Stimulated activated naive B cell treated with anti-CD40 and anti-IgM and Interleukin-4, amounts not matched to agents 10 μg/mL and 1 μg/mL and 100 μg/mL, for 72 hours (primary cell): ENCODE data around the gene MET.

Experiments used
- ATAC-seq, 2 donors: fragments of 150-1000 bp; cut with Tn5 transposase; replicated peaks; 2 replicates each; pipeline ENCODE4 v1.10.0; 2021; ENCODE audit warnings: moderate library complexity in 1 of 2
- DNase-seq: peaks from one replicate; pipeline ENCODE4 v3.0.0; 2021
- H3K27ac Mint-ChIP-seq: one replicate; pipeline ENCODE4 v1.8.0; 2022; ENCODE audit warnings: mild to moderate bottlenecking, mixed read lengths
- H3K27me3 Mint-ChIP-seq, 2 donors: one replicate each; pipeline ENCODE4 v1.8.0; 2022; ENCODE audit warnings: mixed read lengths in 2 of 2
- H3K36me3 Mint-ChIP-seq, 2 donors: one replicate each; pipeline ENCODE4 v1.8.0; 2022; ENCODE audit warnings: mixed read lengths in 2 of 2, mild to moderate bottlenecking in 1 of 2
- H3K4me1 Mint-ChIP-seq, 2 donors: one replicate each; pipeline ENCODE4 v1.8.0; 2022; ENCODE audit warnings: mixed read lengths in 2 of 2, mild to moderate bottlenecking in 1 of 2
- H3K4me3 Mint-ChIP-seq, 2 donors: one replicate each; pipeline ENCODE4 v1.8.0; 2022; ENCODE audit warnings: mild to moderate bottlenecking in 2 of 2, mixed read lengths in 2 of 2, moderate library complexity in 1 of 2
- H3K9me3 Mint-ChIP-seq, 2 donors: one replicate each; pipeline ENCODE4 v1.8.0; 2022; ENCODE audit warnings: mixed read lengths in 2 of 2, mild to moderate bottlenecking in 1 of 2

MET gene

DNA sequence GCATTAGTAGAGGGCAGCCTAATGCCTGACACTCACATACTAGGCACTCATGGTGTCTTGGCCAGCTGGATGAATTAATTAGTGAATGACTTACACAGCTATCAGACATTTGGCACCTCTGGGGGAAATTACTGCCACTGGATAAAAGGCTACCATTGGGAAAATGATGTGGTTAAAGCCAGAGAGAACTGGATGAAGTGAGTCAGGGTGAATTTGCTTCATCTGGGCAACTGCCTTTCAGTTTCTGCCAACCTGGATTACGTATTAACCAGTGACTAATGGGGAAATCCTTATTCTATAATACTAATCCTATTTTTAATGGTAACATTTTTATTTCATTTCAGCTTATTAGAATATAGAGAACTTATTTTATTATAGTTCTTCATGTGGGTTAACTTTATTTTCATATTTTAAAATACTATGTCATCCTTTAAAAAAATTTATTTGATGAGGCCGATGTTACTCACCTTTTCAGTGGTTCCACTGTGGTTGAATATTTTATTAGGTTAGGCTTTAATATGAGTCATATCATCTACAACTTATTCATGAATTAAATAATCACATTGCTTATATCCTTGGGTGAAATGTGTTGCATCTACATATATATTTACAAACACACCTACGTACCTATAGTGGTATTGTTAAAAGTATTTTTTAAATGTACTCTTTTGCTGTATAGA is 104.8 kb downstream of the MET start:
- Mint-ChIP-seq H3K27ac (no peak overlapping the region), H3K9me3 (no peaks in the 10 kb centered on the region), H3K27me3 (peaks cover 12 to 19% of the 10 kb centered on the region in 2 donors), H3K36me3 (no peaks in the 10 kb centered on the region), H3K4me1 (peaks cover 5 to 7% of the 10 kb centered on the region in 2 donors), H3K4me3 (no peak overlapping the region)
- peak; percentile 64 to 66 for ATAC-seq
- DNase-seq, result no peak

DNA sequence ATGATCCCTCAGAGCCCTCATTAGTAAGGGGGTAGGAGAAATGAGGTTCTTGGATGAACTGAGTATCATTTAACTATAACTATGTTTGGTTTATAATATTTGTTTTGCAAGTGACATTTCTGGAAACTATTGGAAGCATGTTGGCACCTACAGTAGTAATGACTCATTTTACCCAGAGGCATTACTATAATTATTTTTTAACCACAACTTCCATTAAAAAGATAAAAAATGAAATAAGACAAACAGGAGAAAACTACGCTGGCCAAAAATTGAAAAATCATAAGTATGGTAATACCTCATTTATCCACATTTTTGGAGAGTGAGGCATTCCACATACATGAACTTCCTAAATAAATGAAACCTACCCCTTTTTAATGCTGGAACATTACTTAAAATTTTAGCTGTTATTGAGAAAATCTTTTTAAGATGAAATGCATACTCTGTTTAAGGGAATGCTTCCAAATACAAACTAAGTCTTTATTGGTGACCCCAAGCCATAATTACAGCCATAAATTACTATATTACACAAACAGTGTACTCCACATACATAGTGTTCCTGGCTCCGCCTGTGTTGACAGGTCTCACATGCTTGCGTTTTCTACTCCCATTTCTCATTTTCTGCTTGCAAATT is 105.8 kb downstream of the MET start:
- no peaks in the 10 kb centered on the region for H3K9me3 Mint-ChIP-seq
- ATAC-seq, result no peak
- peaks cover 5 to 7% of the 10 kb centered on the region in 2 donors for H3K4me1 Mint-ChIP-seq
- no peak overlapping the region for H3K4me3 Mint-ChIP-seq
- no peak for DNase-seq
- H3K27me3 Mint-ChIP-seq, result peaks cover 12 to 19% of the 10 kb centered on the region in 2 donors
- H3K36me3 Mint-ChIP-seq, result no peaks in the 10 kb centered on the region
- no peak overlapping the region for H3K27ac Mint-ChIP-seq

DNA sequence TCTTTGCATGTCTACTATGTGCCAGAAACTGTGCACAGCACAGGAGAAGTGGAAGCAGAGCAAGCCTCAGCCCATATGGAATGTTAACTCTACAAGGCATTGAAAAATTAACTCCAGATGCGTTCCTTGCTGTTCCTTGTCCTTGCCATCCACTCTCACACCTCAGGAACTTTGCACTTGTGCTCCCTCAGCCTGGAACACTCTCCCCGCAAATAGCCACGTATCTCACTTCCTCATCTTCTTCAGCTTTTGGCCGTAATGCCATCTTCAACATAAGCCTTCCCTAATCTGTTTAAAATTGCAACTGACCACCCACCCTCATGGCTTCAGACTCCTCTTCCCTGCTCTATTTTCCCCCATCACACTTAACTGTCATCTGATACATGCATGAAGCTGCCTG is 107.2 kb downstream of the MET start:
- H3K36me3 Mint-ChIP-seq, result no peaks in the 10 kb centered on the region
- DNase-seq (no peak), ATAC-seq (no peak)
- H3K9me3 Mint-ChIP-seq, result no peaks in the 10 kb centered on the region
- no peak overlapping the region for H3K27ac Mint-ChIP-seq
- H3K4me3 Mint-ChIP-seq, result no peak overlapping the region
- H3K27me3 Mint-ChIP-seq, result peaks cover 0 to 9% of the 10 kb centered on the region in 2 donors
- H3K4me1 Mint-ChIP-seq, result peaks cover 5 to 7% of the 10 kb centered on the region in 2 donors

DNA sequence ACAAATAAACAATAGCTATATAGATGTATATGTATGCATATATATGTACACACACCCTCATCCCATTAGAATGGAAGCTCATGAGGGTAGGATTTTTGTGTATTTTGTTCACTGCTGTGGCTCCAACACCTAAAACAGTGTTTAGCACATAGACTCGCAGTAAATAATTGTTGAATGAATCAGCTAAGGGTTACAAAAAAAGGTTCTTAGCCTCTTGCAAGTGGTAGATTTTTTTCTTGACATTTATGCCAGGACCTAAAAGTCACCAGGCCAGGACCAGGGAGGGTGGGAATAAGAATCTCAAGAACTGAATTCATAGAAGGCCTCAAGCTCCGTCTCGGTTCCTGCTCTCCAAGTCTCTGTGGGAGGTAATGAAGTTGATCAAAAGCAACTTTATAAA is 107.9 kb downstream of the MET start:
- Mint-ChIP-seq H3K4me1 (peaks cover 5 to 7% of the 10 kb centered on the region in 2 donors), H3K27me3 (peaks cover 0 to 5% of the 10 kb centered on the region in 2 donors), H3K27ac (no peak overlapping the region), H3K9me3 (no peaks in the 10 kb centered on the region), H3K36me3 (no peaks in the 10 kb centered on the region), H3K4me3 (no peak overlapping the region)
- DNase-seq (no peak), ATAC-seq (no peak)

DNA sequence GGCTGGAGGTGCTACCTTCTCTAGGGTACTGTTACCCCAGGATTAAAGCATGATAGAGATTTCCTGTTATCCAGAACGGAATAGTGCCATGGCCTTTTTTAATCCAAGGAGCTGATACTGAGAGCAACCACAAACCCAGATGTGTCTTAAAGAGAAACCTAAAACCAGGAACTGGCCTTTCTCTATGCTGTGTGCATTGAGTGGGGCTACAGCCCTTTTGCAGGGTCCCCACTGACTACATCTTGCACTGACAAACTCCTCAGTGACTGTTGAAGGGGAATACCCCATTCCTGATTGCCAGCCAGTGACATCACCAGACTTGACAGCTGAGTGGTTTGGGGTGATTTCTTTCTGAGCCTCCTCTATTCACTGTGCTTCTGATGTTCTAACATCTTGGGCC is 108.5 kb downstream of the MET start:
- H3K36me3 Mint-ChIP-seq, result no peaks in the 10 kb centered on the region
- ATAC-seq, result peak; percentile 68 to 79
- no peak for DNase-seq
- peaks cover 0 to 5% of the 10 kb centered on the region in 2 donors for H3K27me3 Mint-ChIP-seq
- no peak overlapping the region for H3K4me3 Mint-ChIP-seq
- no peak overlapping the region for H3K27ac Mint-ChIP-seq
- H3K4me1 Mint-ChIP-seq, result peaks cover 5 to 7% of the 10 kb centered on the region in 2 donors
- no peaks in the 10 kb centered on the region for H3K9me3 Mint-ChIP-seq

DNA sequence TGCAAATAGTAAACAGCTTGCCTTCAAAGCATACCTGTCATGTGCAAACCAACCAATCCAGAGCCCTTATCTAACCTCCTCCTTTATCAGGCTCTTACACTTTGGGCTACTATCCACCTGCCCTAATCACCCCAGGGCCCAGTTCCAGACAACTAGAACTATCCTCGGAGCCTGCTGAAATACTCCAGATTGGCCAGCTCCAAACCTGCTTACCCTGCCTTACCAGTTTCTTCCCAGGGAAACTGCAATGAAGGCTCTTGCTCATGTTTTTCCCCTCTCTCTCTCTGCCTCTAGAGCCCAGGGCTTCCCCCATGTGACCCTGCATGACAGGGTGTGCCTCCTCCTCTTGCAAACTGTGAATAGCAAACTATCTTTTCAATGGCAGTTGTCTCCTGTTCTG is 109.0 kb downstream of the MET start:
- H3K4me1 Mint-ChIP-seq, result peaks cover 5 to 7% of the 10 kb centered on the region in 2 donors
- no peaks in the 10 kb centered on the region for H3K9me3 Mint-ChIP-seq
- peak; percentile 8 to 13 for ATAC-seq

DNA sequence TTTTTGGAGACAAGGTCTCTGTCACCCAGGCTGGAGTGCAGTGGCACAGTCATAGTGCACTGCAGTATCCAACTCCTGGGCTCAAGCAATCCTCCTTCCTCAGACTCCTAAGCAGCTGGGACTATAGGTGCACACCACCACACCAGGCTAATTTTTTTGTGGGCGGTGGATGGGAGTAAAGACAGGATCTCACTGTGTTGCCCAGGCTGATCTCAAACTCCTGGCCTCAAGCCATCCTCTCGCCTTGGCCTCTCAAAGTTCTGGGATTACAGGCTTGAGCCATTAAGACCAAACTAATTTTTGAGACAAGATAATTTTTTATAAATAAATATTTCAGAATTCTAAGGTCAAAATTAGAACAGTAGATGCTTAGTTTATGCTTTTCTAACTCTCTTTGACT is 109.6 kb downstream of the MET start:
- no peaks in the 10 kb centered on the region for H3K36me3 Mint-ChIP-seq
- no peaks in the 10 kb centered on the region for H3K9me3 Mint-ChIP-seq
- ATAC-seq (no peak), DNase-seq (no peak)
- peaks cover 0 to 5% of the 10 kb centered on the region in 2 donors for H3K27me3 Mint-ChIP-seq
- no peak overlapping the region for H3K27ac Mint-ChIP-seq
- peaks cover 3 to 7% of the 10 kb centered on the region in 2 donors for H3K4me1 Mint-ChIP-seq
- H3K4me3 Mint-ChIP-seq, result no peak overlapping the region

More for the DNA sequence above, 109.0 kb downstream of the MET start:
- Mint-ChIP-seq H3K27ac (no peak overlapping the region), H3K36me3 (no peaks in the 10 kb centered on the region), H3K27me3 (peaks cover 0 to 5% of the 10 kb centered on the region in 2 donors), H3K4me3 (no peak overlapping the region)
- no peak for DNase-seq

DNA sequence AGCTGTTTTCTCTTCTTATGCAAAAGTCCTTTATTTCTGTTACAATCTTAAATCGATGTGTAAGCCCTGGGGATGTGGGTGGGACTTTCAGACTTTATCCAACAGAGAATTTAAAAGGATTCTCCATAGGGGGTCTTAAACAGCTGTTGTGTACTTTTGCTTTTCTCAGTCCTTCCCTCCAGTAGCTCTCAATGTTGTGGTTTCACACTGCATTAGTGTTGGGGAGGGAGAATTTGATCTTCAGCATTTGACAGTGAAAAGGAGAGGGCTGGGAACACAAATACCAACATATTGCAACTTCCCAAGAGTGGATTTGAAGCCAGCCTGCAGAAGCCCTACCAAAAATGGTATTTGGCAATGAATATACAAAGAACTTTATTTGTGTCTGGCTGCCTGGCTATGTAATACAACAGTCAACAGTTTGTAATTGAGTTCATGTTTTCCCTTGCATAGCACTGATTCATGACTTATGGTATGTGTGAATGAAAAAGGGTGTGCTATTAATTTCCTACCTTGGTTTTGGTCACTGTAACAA is 110.2 kb downstream of the MET start:
- Mint-ChIP-seq H3K4me3 (no peak overlapping the region), H3K9me3 (no peaks in the 10 kb centered on the region), H3K36me3 (no peaks in the 10 kb centered on the region), H3K27me3 (peaks cover 0 to 5% of the 10 kb centered on the region in 2 donors), H3K27ac (no peak overlapping the region), H3K4me1 (peaks cover 3 to 7% of the 10 kb centered on the region in 2 donors)
- ATAC-seq (no peak), DNase-seq (no peak)

DNA sequence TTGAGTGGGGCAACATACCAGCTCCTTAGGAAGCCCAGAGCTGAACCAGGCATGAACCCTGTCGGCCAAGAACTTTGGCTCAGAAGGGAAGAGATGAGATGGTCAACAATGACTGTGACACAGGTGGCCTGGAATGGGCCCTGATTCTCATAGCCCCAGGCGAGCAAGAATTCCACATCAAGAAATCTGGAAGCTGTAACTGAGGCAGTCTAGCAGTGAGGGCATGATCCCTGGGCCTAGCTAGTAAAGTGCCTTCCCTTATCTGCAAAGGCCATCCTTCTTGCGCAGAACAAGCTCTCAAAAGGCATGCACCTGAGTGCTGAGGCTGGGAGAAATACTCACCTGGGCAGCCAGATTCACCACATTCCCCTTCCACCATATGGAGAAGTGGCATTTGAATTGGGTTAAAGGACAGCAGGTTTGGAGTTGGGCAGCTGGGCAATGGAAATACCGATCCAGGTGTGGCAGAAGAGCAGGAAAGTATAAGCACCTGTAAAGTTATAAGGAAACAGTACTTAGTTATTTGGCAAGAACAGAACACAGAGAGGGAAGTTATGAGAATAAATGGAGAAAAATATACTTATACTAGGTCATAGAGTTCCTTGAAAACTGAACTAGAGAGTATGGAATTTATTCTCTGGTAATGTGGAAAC is 111.8 kb downstream of the MET start:
- DNase-seq (no peak), ATAC-seq (no peak)
- peaks cover 3 to 7% of the 10 kb centered on the region in 2 donors for H3K4me1 Mint-ChIP-seq
- peaks cover 0 to 5% of the 10 kb centered on the region in 2 donors for H3K27me3 Mint-ChIP-seq
- no peak overlapping the region for H3K4me3 Mint-ChIP-seq
- no peaks in the 10 kb centered on the region for H3K36me3 Mint-ChIP-seq
- no peaks in the 10 kb centered on the region for H3K9me3 Mint-ChIP-seq
- no peak overlapping the region for H3K27ac Mint-ChIP-seq

DNA sequence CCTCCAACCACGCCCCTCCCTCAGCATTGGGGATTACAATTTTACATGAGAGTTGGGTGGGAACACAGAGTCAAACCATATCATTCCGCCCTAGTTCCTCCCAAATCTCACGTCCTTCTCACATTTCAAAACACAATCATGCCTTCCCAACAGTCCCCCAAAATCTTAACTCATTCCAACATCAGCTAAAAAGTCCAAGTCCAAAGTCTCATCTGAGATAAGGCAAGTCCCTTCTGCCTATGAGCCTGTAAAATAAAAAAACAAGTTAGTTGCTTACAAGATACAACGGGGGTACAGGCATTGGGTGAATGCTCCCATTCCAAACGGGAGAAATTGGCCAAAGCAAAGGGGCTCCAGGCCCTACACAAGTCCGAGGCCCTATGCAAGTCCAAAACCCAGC is 112.7 kb downstream of the MET start:
- H3K9me3 Mint-ChIP-seq, result no peaks in the 10 kb centered on the region
- no peak overlapping the region for H3K4me3 Mint-ChIP-seq
- ATAC-seq, result no peak
- H3K4me1 Mint-ChIP-seq, result peaks cover 0 to 7% of the 10 kb centered on the region in 2 donors
- H3K27me3 Mint-ChIP-seq, result peaks cover 0 to 5% of the 10 kb centered on the region in 2 donors
- no peak overlapping the region for H3K27ac Mint-ChIP-seq
- DNase-seq, result no peak
- no peaks in the 10 kb centered on the region for H3K36me3 Mint-ChIP-seq

DNA sequence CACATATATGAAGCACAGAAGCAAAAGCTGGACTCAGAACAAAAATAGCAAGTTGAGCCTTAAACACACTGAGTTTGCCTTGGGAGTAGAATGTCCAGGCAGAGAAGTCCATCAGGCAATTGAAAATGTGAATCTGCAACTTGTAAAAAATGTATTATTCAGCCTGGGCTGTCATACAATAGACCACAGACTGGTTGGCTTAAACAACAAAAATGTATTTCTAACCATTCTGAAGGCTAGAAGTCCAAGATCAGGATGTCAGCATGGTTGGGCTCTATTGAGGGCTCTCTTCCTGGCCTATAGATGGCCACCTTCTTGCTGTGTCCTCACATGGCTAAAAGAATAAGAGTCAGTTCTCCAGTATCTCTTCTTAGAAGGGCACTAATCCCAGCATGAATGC is 113.8 kb downstream of the MET start:
- ATAC-seq, result no peak
- no peak for DNase-seq
- Mint-ChIP-seq H3K27me3 (peaks cover 0 to 5% of the 10 kb centered on the region in 2 donors), H3K4me1 (peaks cover 0 to 5% of the 10 kb centered on the region in 2 donors), H3K9me3 (no peaks in the 10 kb centered on the region), H3K27ac (no peak overlapping the region), H3K4me3 (no peak overlapping the region), H3K36me3 (no peaks in the 10 kb centered on the region)

DNA sequence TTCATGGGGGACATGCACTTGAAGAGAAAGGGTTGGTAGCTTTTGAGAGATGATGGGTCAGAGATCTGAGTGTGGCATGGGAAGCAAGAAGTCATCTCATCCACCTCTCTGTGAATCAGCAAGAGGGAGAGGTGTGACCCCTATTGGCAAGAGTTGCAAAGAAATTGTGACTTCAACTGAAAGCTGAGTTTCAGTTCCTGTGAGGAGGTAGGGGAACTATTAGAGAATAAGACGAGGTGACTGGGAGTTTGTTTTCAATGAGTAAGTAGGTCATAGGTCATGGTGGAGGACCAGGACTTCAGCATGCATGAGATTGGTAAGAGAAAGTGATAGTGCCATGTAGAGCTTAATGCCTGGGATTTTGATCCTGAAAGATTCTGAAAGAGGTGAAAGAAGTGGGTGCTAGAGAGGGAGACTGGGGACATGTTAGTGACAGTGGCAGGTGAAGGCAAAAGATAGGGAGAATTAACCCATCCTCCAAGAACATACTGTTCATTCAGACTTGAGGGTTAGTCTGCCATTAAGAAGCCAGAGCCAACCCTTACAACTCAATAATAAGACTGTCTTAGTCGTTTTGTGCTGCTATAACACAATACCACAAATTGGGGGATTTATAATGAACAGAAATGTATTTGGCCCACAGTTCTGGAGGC is 114.9 kb downstream of the MET start:
- H3K4me1 Mint-ChIP-seq, result no peaks in the 10 kb centered on the region
- no peak overlapping the region for H3K4me3 Mint-ChIP-seq
- no peaks in the 10 kb centered on the region for H3K27me3 Mint-ChIP-seq
- DNase-seq (peak; percentile 60), ATAC-seq (peak; percentile 99)
- H3K36me3 Mint-ChIP-seq, result no peaks in the 10 kb centered on the region
- no peaks in the 10 kb centered on the region for H3K9me3 Mint-ChIP-seq
- no peak overlapping the region for H3K27ac Mint-ChIP-seq

DNA sequence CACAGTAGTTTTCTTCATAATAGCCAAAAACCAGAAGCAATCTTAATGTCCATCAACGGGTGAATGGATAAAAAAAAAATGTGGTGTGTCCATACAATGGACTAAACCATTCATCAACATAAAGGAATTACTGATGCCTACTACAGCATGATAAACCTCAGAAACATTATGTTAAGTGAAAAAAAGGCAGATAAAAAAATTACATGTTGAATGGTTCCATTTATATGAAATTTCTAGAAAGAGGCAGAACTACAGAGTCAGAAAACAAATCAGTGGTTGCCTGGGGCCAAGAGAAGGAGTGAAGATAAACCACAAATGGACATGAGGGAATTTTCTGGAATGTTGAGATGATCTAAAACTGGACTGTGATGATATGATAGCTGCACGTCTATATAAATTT is 115.9 kb downstream of the MET start:
- no peaks in the 10 kb centered on the region for H3K27me3 Mint-ChIP-seq
- H3K36me3 Mint-ChIP-seq, result no peaks in the 10 kb centered on the region
- H3K27ac Mint-ChIP-seq, result no peak overlapping the region

DNA sequence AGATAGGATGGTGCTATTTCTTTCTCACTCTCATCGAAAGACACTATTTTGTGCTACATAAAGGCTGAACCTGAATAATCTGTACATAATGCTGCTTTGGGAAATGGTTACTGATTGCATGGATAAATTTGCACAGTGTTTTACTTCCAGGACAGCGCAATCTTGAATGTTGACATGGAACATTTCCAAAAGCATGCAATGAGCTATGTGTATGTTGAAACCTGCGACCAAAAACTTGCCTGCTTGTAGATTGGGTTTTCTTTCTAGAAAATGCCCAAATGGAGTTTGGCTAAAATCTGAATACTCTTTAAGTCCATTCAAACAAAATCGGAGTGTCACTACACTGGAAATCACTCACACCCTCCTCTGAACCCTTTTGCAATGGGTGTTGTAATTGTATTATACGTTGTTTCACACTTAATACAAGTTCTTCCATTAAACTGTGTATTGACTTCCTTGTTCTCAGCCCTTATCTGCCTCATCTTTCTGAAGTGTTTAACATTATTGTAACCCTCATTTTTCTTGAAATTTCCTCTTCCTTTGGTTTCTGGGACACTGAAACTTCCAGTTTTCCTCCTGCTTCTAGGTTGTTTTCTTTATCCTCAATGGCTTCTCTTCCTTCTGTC is 116.7 kb downstream of the MET start:
- Mint-ChIP-seq H3K27ac (no peak overlapping the region), H3K4me3 (no peak overlapping the region), H3K27me3 (peaks cover 0 to under 1% of the 10 kb centered on the region in 2 donors), H3K36me3 (no peaks in the 10 kb centered on the region), H3K9me3 (no peaks in the 10 kb centered on the region), H3K4me1 (no peaks in the 10 kb centered on the region)
- ATAC-seq (no peak), DNase-seq (no peak)

More for the DNA sequence above, 115.9 kb downstream of the MET start:
- no peak for ATAC-seq
- no peak for DNase-seq
- H3K4me3 Mint-ChIP-seq, result no peak overlapping the region
- H3K9me3 Mint-ChIP-seq, result no peaks in the 10 kb centered on the region
- no peaks in the 10 kb centered on the region for H3K4me1 Mint-ChIP-seq
